Activated T-helper 1 cell treated with anti-CD3 and anti-CD28 coated beads, Interleukin-12 subunit alpha, Interleukin-12 subunit beta, Interleukin-2, Interleukin-4 antibody, amounts not matched to agents 30 ng/mL and 10 ng/mL and 1 ng/mL, durations not matched to agents 14 hours and 24 hours and 36 hours (primary cell): ENCODE measurements around the gene LDLR. TPM values are rescaled to one million over a fixed set of nuclear protein-coding genes. Genes with fewer than 3 reads are reported as not detected.
"Not testable (repeated sequence)": the region's sequence is repeated elsewhere in the genome, so short reads cannot be mapped to it uniquely, and the experiment has no call there.

Experiments used
- DNase-seq: peaks from one replicate; pipeline ENCODE4 v3.0.0; 2021; ENCODE audit warnings: low spot score
- H3K27ac Mint-ChIP-seq: one replicate; pipeline ENCODE4 v1.8.0; 2021; ENCODE audit warnings: mild to moderate bottlenecking, mixed read lengths
- H3K27me3 Mint-ChIP-seq: one replicate; pipeline ENCODE4 v1.8.0; 2022; ENCODE audit warnings: mild to moderate bottlenecking, moderate library complexity, mixed read lengths; ENCODE audit not compliant: insufficient read depth
- H3K36me3 Mint-ChIP-seq: one replicate; pipeline ENCODE4 v1.8.0; 2021; ENCODE audit warnings: low read depth, mixed read lengths
- H3K4me1 Mint-ChIP-seq: one replicate; pipeline ENCODE4 v1.8.0; 2021; ENCODE audit warnings: low read depth, mixed read lengths
- H3K4me3 Mint-ChIP-seq: one replicate; pipeline ENCODE4 v1.8.0; 2021; ENCODE audit warnings: mild to moderate bottlenecking, moderate library complexity, mixed read lengths
- H3K9me3 Mint-ChIP-seq: one replicate; pipeline ENCODE4 v1.8.0; 2021; ENCODE audit warnings: mixed read lengths
- intact Hi-C: fragments of 100-400 bp; cut with micrococcal nuclease; formaldehyde crosslinking; loops from one replicate; pipeline ENCODE4 v1.15.1; 2024
- total RNA-seq: library from RNA; stranded (reverse); gene quantifications from 2 replicates; pipeline ENCODE4 v1.2.3, GENCODE V29; 2022

Gene LDLR
- total RNA-seq, 1 donor from 2014 or later = 117 TPM

- Mint-ChIP-seq H3K27ac (no peak overlapping the region), H3K27me3 (no peaks in the 10 kb centered on the region), H3K36me3 (peaks cover 40% of the 10 kb centered on the region), H3K9me3 (no peaks in the 10 kb centered on the region), H3K4me1 (no peaks in the 10 kb centered on the region), H3K4me3 (no peak overlapping the region)
- intact Hi-C loops = no loop called here
- DNase-seq = no peak
Measured at GRCh38 chr19:11115895-11116446, 26.7 kb downstream of the LDLR start.

GRCh38 chr19:11116507-11116906, 27.2 kb downstream of the LDLR start:
- DNase-seq = no peak
- Mint-ChIP-seq H3K36me3 (peaks cover 38% of the 10 kb centered on the region), H3K27me3 (no peaks in the 10 kb centered on the region), H3K27ac (no peak overlapping the region), H3K9me3 (no peaks in the 10 kb centered on the region), H3K4me3 (no peak overlapping the region), H3K4me1 (no peaks in the 10 kb centered on the region)
- intact Hi-C loops = no loop called here

- H3K36me3 Mint-ChIP-seq = peaks cover 33% of the 10 kb centered on the region
- intact Hi-C loops, H3K27me3 Mint-ChIP-seq, H3K9me3 Mint-ChIP-seq, H3K27ac Mint-ChIP-seq, H3K4me3 Mint-ChIP-seq, H3K4me1 Mint-ChIP-seq, DNase-seq: not testable (repeated sequence)
Measured at GRCh38 chr19:11121963-11122362, 32.7 kb downstream of the LDLR start.

GRCh38 chr19:11123114-11123513, 33.9 kb downstream of the LDLR start:
- Mint-ChIP-seq H3K27me3 (no peaks in the 10 kb centered on the region), H3K4me3 (no peak overlapping the region), H3K36me3 (peaks cover 40% of the 10 kb centered on the region), H3K9me3 (no peaks in the 10 kb centered on the region), H3K4me1 (no peaks in the 10 kb centered on the region), H3K27ac (no peak overlapping the region)
- intact Hi-C loops = no loop called here
- no peak for DNase-seq

GRCh38 chr19:11124157-11124556, 34.9 kb downstream of the LDLR start:
- DNase-seq, H3K9me3 Mint-ChIP-seq, H3K4me1 Mint-ChIP-seq, H3K27me3 Mint-ChIP-seq, H3K27ac Mint-ChIP-seq, intact Hi-C loops, H3K4me3 Mint-ChIP-seq: not testable (repeated sequence)
- H3K36me3 Mint-ChIP-seq = peaks cover 38% of the 10 kb centered on the region

GRCh38 chr19:11125994-11126685, 36.9 kb downstream of the LDLR start:
- Mint-ChIP-seq H3K36me3 (peaks cover 39% of the 10 kb centered on the region), H3K27me3 (no peaks in the 10 kb centered on the region), H3K27ac (no peak overlapping the region), H3K4me3 (no peak overlapping the region), H3K4me1 (no peaks in the 10 kb centered on the region), H3K9me3 (no peaks in the 10 kb centered on the region)
- peak; percentile 62 for DNase-seq
- intact Hi-C loops = no loop called here

- H3K4me1 Mint-ChIP-seq = no peaks in the 10 kb centered on the region
- H3K9me3 Mint-ChIP-seq = no peaks in the 10 kb centered on the region
- H3K27me3 Mint-ChIP-seq = no peaks in the 10 kb centered on the region
- intact Hi-C loops = no loop called here
- H3K4me3 Mint-ChIP-seq = no peak overlapping the region
- no peak for DNase-seq
- peaks cover 47% of the 10 kb centered on the region for H3K36me3 Mint-ChIP-seq
- no peak overlapping the region for H3K27ac Mint-ChIP-seq
Measured at GRCh38 chr19:11127905-11128304, 38.6 kb downstream of the LDLR start.

- no peak overlapping the region for H3K27ac Mint-ChIP-seq
Measured at GRCh38 chr19:11130824-11131455, 41.7 kb downstream of the LDLR start.

GRCh38 chr19:11131471-11131870, 42.2 kb downstream of the LDLR start:
- Mint-ChIP-seq H3K4me1 (no peaks in the 10 kb centered on the region), H3K36me3 (peaks cover 38% of the 10 kb centered on the region), H3K4me3 (no peak overlapping the region), H3K9me3 (no peaks in the 10 kb centered on the region), H3K27me3 (no peaks in the 10 kb centered on the region), H3K27ac (no peak overlapping the region)
- DNase-seq = no peak
- intact Hi-C loops = loop anchor here (1.0 kb wide), 1 partner anchor 95 kb away; no protein-coding TSS in a partner anchor

More at GRCh38 chr19:11130824-11131455, 41.7 kb downstream of the LDLR start:
- Mint-ChIP-seq H3K4me1 (no peaks in the 10 kb centered on the region), H3K27me3 (no peaks in the 10 kb centered on the region), H3K9me3 (no peaks in the 10 kb centered on the region), H3K36me3 (peaks cover 43% of the 10 kb centered on the region), H3K4me3 (no peak overlapping the region)
- intact Hi-C loops = loop anchor here (1.0 kb wide), 1 partner anchor 95 kb away; no protein-coding TSS in a partner anchor
- DNase-seq = peak; percentile 55

GRCh38 chr19:11136400-11137101, 47.3 kb downstream of the LDLR start:
- no peak for DNase-seq
- Mint-ChIP-seq H3K4me3 (no peak overlapping the region), H3K4me1 (peaks cover 8% of the 10 kb centered on the region), H3K27me3 (no peaks in the 10 kb centered on the region), H3K9me3 (no peaks in the 10 kb centered on the region), H3K36me3 (peaks cover 9% of the 10 kb centered on the region), H3K27ac (no peak overlapping the region)
- intact Hi-C loops = loop anchor here (1.0 to 5.0 kb wide), 2 partner anchors 67 to 346 kb away; partner anchors contain the start of gene ELAVL3

GRCh38 chr19:11137542-11138384, 48.5 kb downstream of the LDLR start:
- peak; percentile 21 for DNase-seq
- no peak overlapping the region for H3K27ac Mint-ChIP-seq
- H3K4me3 Mint-ChIP-seq = peak overlapping the region; percentile 82
- H3K9me3 Mint-ChIP-seq = no peaks in the 10 kb centered on the region
- H3K4me1 Mint-ChIP-seq = peaks cover 8% of the 10 kb centered on the region
- intact Hi-C loops = loop anchor here (1.0 to 5.0 kb wide), 3 partner anchors 17 to 345 kb away; partner anchors contain the start of genes ELAVL3 and SPC24
- peaks cover 3% of the 10 kb centered on the region for H3K36me3 Mint-ChIP-seq
- H3K27me3 Mint-ChIP-seq = no peaks in the 10 kb centered on the region
